Uterus (tissue), 2 donors: ENCODE measurements around the gene NMS.

Experiments
- CTCF ChIP-seq, 4 experiments: fragments of 200-600 bp in 2 of 4; fragments of 450-650 bp in 2 of 4; sonication (generic) in 2 of 4; IDR thresholded peaks; one replicate each; pipeline ENCODE4 v1.5.1; 2016 to 2019; ENCODE audit warnings: antibody characterized with exemption in 4 of 4, mild to moderate bottlenecking in 2 of 4, moderate library complexity in 1 of 4
- POLR2A ChIP-seq, 2 donors: fragments of 450-650 bp; IDR thresholded peaks; one replicate each; pipeline ENCODE4 v1.6.1; 2016; ENCODE audit warnings: antibody characterized with exemption in 2 of 2, mild to moderate bottlenecking in 1 of 2, moderate library complexity in 1 of 2

- TF ChIP-seq CTCF (IDR thresholded peaks at IDR 0.05) (no peak), POLR2A (IDR thresholded peaks at IDR 0.05) (no peak)
Measured at GRCh38 chr2:100483895-100484294, 13.6 kb downstream of the NMS start.
